GM12891 (cell line): ENCODE measurements around the gene ZNF135.

Experiments used
- POLR2A ChIP-seq: IDR thresholded peaks from 2 replicates; pipeline ENCODE4 v1.6.1; 2011; ENCODE audit warnings: low read depth, low read length, control low read depth
- POLR2AphosphoS5 ChIP-seq: IDR thresholded peaks from 2 replicates; pipeline ENCODE4 v1.6.1; 2011; ENCODE audit warnings: low read depth, low read length, control low read depth
- TAF1 ChIP-seq: IDR thresholded peaks from 2 replicates; pipeline ENCODE4 v1.6.1; 2011; ENCODE audit warnings: low read depth, low read length, control low read depth

- TF ChIP-seq POLR2AphosphoS5 = no peak
- TF ChIP-seq TAF1 = no peak
- no peak for TF ChIP-seq POLR2A
Observed at GRCh38 chr19:58046856-58047255, 12.2 kb upstream of the ZNF135 start.
